DOHH2 (cell line): Measurements from ENCODE around the gene HERC6.
"Not testable (repeated sequence)": the region's sequence is repeated elsewhere in the genome, so short reads cannot be mapped to it uniquely, and the experiment has no call there.

ENCODE experiments used
- CTCF ChIP-seq: fragments of 200-600 bp; sonication (generic); IDR thresholded peaks from one replicate; pipeline ENCODE4 v1.5.1; 2014; ENCODE audit warnings: antibody characterized with exemption, mild to moderate bottlenecking, low read depth, low read length; ENCODE audit not compliant: poor library complexity, severe bottlenecking
- EZH2phosphoT487 ChIP-seq: fragments of 200-600 bp; sonication (generic); IDR thresholded peaks from 2 replicates; pipeline ENCODE4 v1.6.1; 2017; ENCODE audit warnings: borderline replicate concordance, mild to moderate bottlenecking, antibody characterized with exemption, low read length, moderate library complexity, mixed read lengths

- not testable (repeated sequence) for TF ChIP-seq CTCF, EZH2phosphoT487
These were observed 29.9 kb upstream of the HERC6 start for GRCh38 chr4:88348761-88349160.
